Keratinocyte (primary cell): ENCODE measurements around the gene DCDC2C. TPM values are rescaled to one million over a fixed set of nuclear protein-coding genes. Genes with fewer than 3 reads are reported as not detected.

Source experiments
- DNase-seq: peaks from one replicate; pipeline ENCODE4 v3.0.0-alpha.2; 2011; ENCODE audit warnings: low read depth, missing footprints, low spot score
- FAIRE-seq: peaks from 2 replicates; lab custom pipeline; 2011; peaks lifted over from hg19 to GRCh38; lab: Jason Lieb, UNC
- H2AFZ ChIP-seq: 2 replicates; pipeline ENCODE4 v1.6.0; 2012; ENCODE audit warnings: low read length, control low read depth, inconsistent platforms; ENCODE audit not compliant: control insufficient read depth
- H3K27ac ChIP-seq: 2 replicates; pipeline ENCODE4 v1.5.1; 2011; ENCODE audit warnings: low read length; ENCODE audit not compliant: control insufficient read depth, insufficient read depth
- H3K27me3 ChIP-seq: 3 replicates; pipeline ENCODE4 v1.6.0; 2011; ENCODE audit warnings: low read length; ENCODE audit not compliant: control insufficient read depth, insufficient read depth; ENCODE audit errors: extremely low read depth
- H3K36me3 ChIP-seq, 2 experiments: 2 replicates in 1 of 2; 3 replicates in 1 of 2; pipeline ENCODE4 v1.5.1; 2011; ENCODE audit warnings: low read length in 2 of 2, mild to moderate bottlenecking in 1 of 2; ENCODE audit not compliant: control insufficient read depth in 2 of 2, insufficient read depth in 2 of 2; ENCODE audit errors: extremely low read depth in 1 of 2
- H3K4me1 ChIP-seq: 3 replicates; pipeline ENCODE4 v1.5.1; 2011; ENCODE audit warnings: low read length; ENCODE audit not compliant: control insufficient read depth, insufficient read depth; ENCODE audit errors: extremely low read depth
- H3K4me2 ChIP-seq: 3 replicates; pipeline ENCODE4 v1.6.0; 2011; ENCODE audit warnings: low read depth, low read length; ENCODE audit not compliant: control insufficient read depth, insufficient read depth; ENCODE audit errors: extremely low read depth
- H3K4me3 ChIP-seq, 3 experiments: fragments of 200-600 bp in 1 of 3; sonication (generic) in 1 of 3; 2 replicates in 2 of 3; 3 replicates in 1 of 3; pipeline ENCODE4 v1.5.1; 2011 to 2016; ENCODE audit warnings: low read length in 3 of 3, mild to moderate bottlenecking in 3 of 3, control low read depth in 2 of 3, inconsistent platforms in 1 of 3, low read depth in 1 of 3, mixed read lengths in 1 of 3, mixed run types in 1 of 3, moderate library complexity in 1 of 3; ENCODE audit not compliant: control insufficient read depth in 2 of 3, insufficient read depth in 2 of 3; ENCODE audit errors: extremely low read depth in 1 of 3
- H3K79me2 ChIP-seq: 2 replicates; pipeline ENCODE4 v1.6.0; 2012; ENCODE audit warnings: low read length; ENCODE audit not compliant: control insufficient read depth, insufficient read depth
- H3K9ac ChIP-seq: 3 replicates; pipeline ENCODE4 v1.6.0; 2011; ENCODE audit warnings: low read length; ENCODE audit not compliant: control insufficient read depth, insufficient read depth; ENCODE audit errors: extremely low read depth
- H3K9me1 ChIP-seq: 3 replicates; pipeline ENCODE4 v1.6.0; 2011; ENCODE audit warnings: low read length; ENCODE audit not compliant: control insufficient read depth, insufficient read depth; ENCODE audit errors: extremely low read depth
- H3K9me3 ChIP-seq: 2 replicates; pipeline ENCODE4 v1.5.1; 2012; ENCODE audit warnings: low read depth, low read length; ENCODE audit not compliant: control insufficient read depth
- H4K20me1 ChIP-seq: 3 replicates; pipeline ENCODE4 v1.6.0; 2011; ENCODE audit warnings: low read length; ENCODE audit not compliant: control insufficient read depth, insufficient read depth; ENCODE audit errors: extremely low read depth
- CTCF ChIP-seq, 3 experiments: IDR thresholded peaks in 1 of 3; conservative IDR thresholded peaks in 1 of 3; optimal IDR thresholded peaks in 1 of 3; 2 replicates in 2 of 3; 3 replicates in 1 of 3; pipeline versions ENCODE3 to v1.5.1; 2011; ENCODE audit warnings: low read length in 3 of 3, mild to moderate bottlenecking in 3 of 3, moderate library complexity in 2 of 3, control low read depth in 1 of 3, inconsistent platforms in 1 of 3; ENCODE audit not compliant: insufficient read depth in 2 of 3; ENCODE audit errors: extremely low read depth in 1 of 3
- EZH2 ChIP-seq: IDR thresholded peaks from one replicate; pipeline ENCODE4 v1.6.1; 2012; ENCODE audit warnings: inconsistent platforms, mild to moderate bottlenecking, low read length, moderate library complexity
- dilution Hi-C: fragments of 300-500 bp; cut with MboI; formaldehyde crosslinking; loops from one replicate; pipeline ENCODE4 v1.7.0; 2020; ENCODE audit warnings: low sequenced_read_pairs; ENCODE audit not compliant: extremely low pct_ligation_motif_present
- polyA plus RNA-seq, 5 experiments: library from polyadenylated mRNA; depleted of rRNA in 3 of 5; stranded (reverse) in 3 of 5; stranded (forward) in 1 of 5; unstranded in 1 of 5; fragments of >200 nt; gene quantifications; 1 replicate in 1 of 5; 2 replicates in 3 of 5; 3 replicates in 1 of 5; pipeline versions ENCODE4 v1.2.1 to v1.2.3, GENCODE V29; 2011 to 2012; ENCODE audit warnings: missing spikeins in 2 of 5, low read depth in 1 of 5, low replicate concordance in 1 of 5

Gene DCDC2C
- polyA plus RNA-seq, 1 donor (not counting 4 experiments of a cell fraction or from before 2014, with no cell fraction given), result not detected

DNA sequence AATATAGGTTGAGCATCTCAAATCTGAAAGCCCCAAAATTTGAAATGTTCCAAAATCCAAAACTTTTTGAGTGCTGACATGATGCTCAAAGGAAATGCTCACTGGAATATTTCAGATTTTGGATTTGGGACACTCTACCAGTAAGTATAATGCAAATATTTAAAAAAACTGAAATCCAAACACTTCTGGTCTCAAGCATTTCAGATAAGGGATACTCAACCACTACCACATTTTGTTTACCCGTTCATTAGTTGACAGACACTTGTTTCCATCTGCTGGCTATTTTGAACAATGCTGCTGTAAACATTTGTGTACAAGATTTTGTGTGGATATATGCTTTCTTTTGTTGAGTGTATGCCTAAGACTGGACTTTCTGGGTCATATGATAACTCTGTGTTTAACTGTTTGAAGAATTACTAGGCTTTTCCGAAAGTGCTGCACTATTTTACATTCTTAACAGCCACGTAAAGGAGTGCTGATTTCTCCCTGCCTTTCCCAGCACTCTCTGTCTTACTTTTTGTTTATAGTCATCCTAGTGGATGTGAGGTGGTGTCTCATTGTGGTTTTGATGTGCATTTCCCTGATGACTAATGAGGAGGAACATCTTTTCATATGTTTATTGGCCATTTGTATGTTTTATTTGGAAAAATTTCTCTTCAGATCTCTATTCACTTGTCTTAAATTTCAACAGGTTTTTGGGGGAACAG is 19.5 kb upstream of the DCDC2C start:
- H3K79me2 ChIP-seq, result no peaks in the 10 kb centered on the region
- H3K9ac ChIP-seq, result no peak overlapping the region
- no peak overlapping the region for H3K27ac ChIP-seq
- H3K9me3 ChIP-seq, result no peaks in the 10 kb centered on the region
- no peak overlapping the region for H2AFZ ChIP-seq
- H3K27me3 ChIP-seq, result no peaks in the 10 kb centered on the region
- no peaks in the 10 kb centered on the region for H3K4me1 ChIP-seq
- DNase-seq, result no peak
- no peaks in the 10 kb centered on the region for H3K36me3 ChIP-seq
- H3K4me3 ChIP-seq, result no peak overlapping the region
- H4K20me1 ChIP-seq, result no peaks in the 10 kb centered on the region
- dilution Hi-C loops, result no loop called here
- TF ChIP-seq EZH2 (no peak), CTCF (optimal IDR thresholded peaks at IDR 0.05 in 1 of 3, IDR thresholded peaks at IDR 0.05 in 1 of 3, conservative IDR thresholded peaks at IDR 0.05 in 1 of 3; ENCODE audit: extremely low read depth in 1 of 3, insufficient read depth in 2 of 3, low read length in 3 of 3) (no peak)
- no peak for FAIRE-seq
- H3K9me1 ChIP-seq, result no peaks in the 10 kb centered on the region
- no peak overlapping the region for H3K4me2 ChIP-seq

DNA sequence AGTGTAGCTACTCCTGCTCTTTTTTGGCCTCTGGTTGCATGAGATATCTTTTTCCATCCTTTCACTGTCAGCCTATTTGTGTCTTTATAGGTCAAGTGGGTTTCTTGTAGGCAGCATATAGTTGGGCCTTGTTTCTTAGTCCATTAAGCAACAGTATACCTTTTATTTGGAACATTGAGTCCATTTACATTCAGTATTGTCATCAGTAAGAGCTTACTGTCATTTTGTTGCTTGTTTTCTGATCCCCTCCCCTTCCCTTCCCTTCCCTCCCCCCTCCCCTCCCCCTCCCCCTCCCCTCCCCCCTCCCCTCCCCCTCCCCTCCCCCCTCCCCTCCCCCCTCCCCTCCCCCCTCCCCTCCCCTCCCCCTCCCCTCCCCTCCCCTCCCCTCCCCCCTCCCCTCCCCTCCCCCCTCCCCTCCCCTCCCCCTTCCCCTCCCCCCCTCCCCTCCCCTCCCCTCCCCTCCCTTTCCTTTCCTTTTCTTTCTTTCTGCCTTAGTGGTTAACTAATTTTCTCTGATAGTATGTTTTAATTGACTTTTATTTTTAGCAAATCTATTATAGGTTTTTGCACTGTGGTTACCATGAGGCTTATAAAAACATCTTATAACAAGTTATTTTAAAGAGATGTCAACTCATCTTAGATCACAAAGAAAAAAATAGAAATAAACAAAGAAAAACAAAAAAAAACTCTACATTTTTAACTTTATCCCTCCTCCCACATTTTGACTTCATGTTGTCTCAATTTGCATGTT is 13.2 kb upstream of the DCDC2C start:
- no peaks in the 10 kb centered on the region for H4K20me1 ChIP-seq
- no peaks in the 10 kb centered on the region for H3K36me3 ChIP-seq
- H3K9me1 ChIP-seq, result no peaks in the 10 kb centered on the region
- H3K9me3 ChIP-seq, result no peaks in the 10 kb centered on the region
- no peak overlapping the region for H3K9ac ChIP-seq
- no peaks in the 10 kb centered on the region for H3K79me2 ChIP-seq
- no peak overlapping the region for H3K4me3 ChIP-seq
- H3K4me1 ChIP-seq, result no peaks in the 10 kb centered on the region
- H3K4me2 ChIP-seq, result no peak overlapping the region
- no peak overlapping the region for H2AFZ ChIP-seq
- dilution Hi-C loops, result no loop called here
- TF ChIP-seq CTCF (optimal IDR thresholded peaks at IDR 0.05 in 1 of 3, IDR thresholded peaks at IDR 0.05 in 1 of 3, conservative IDR thresholded peaks at IDR 0.05 in 1 of 3; ENCODE audit: extremely low read depth in 1 of 3, insufficient read depth in 2 of 3, low read length in 3 of 3), result no peak
- no peak for TF ChIP-seq EZH2
- FAIRE-seq, result no peak
- DNase-seq, result no peak
- no peaks in the 10 kb centered on the region for H3K27me3 ChIP-seq
- H3K27ac ChIP-seq, result no peak overlapping the region
